HG02571 (cell line): ENCODE results near the gene DMD.

Source experiments
- ATAC-seq: cut with Tn5 transposase; IDR thresholded peaks from one replicate; pipeline ENCODE4 v1.9.1; 2021; ENCODE audit warnings: mild to moderate bottlenecking, moderate library complexity; ENCODE audit not compliant: unreplicated experiment

The DMD gene

GRCh38 chrX:31323658-31324057 lies 1887.7 kb downstream of the DMD start:
- no peak for ATAC-seq

DNA sequence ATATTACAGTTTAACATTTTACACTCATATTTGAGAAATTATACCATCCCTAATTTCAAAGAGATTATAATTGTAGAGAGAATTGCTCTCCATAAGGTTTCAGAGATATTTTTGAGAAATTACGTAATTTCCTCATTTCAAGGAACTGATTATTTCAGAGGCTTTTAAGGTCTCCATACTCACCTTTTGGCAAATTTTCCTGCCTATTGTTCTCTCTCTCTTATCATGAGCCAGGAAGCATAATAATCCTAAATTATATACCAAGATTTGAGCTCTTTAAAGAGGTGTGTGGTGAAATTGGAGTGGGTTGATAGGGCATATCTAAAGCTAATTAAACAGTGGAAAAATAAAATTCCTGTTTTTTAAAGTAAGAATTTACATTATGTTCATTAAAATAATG lies 1890.6 kb downstream of the DMD start:
- ATAC-seq, result no peak

DNA sequence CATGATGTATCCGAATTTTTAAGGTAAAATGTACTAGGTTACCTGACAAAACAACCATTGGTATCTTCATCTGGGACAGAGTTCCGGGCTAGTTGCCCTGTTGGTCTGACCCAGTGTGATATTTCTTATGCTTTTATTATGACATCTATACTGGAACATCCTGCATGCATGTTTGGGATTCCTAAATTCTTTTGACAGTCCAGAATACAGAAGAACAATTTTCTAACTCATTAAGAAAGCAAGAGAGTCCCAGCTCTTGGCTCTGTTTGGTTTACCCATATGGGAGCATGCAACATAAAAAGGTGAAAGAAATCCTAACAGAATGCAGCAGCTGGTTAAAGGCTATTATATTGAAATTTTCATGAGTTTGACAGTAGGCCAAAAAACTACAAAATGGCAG lies 1891.8 kb downstream of the DMD start:
- ATAC-seq, result no peak

- no peak for ATAC-seq
Observed at GRCh38 chrX:31318866-31319265, 1892.5 kb downstream of the DMD start.

GRCh38 chrX:31316340-31316991 lies 1894.9 kb downstream of the DMD start:
- no peak for ATAC-seq

DNA sequence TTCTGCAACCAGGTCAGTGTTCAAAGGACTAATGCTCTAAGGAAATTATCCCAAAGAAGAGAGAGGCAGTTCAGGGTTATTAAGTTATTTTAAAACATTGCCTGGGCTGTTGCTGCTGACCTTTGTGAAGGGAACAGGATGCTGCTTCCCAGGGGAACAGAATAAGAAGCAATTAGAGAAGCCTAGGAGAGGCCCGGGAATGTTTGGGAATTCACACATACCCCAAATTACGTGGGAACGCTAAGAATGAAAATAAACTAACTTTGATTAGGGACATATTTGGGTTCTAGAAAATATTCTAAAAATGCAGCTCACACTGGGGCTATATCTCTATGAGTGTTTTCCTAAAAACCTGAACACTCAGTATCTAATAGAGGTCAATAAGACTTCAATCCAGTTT lies 1896.4 kb downstream of the DMD start:
- ATAC-seq, result no peak

DNA sequence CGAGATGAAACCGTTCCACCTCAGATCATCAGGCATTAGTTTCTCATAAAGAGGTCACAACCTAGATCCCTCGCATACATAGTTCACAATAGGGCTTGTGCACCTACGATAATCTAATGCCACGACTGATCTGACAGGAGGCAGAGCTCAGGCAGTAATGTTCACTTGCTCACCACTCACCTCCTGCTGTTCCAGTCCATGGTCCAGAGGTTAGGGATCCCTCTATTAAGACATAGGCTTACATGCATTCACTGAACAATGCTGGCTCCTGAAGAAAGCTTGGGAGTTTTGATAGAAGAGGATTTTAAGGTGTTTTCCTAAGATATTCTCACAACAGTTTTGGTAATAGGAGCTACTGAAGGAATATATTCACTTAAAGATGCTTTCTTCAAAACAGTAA lies 1903.4 kb downstream of the DMD start:
- ATAC-seq, result no peak

DNA sequence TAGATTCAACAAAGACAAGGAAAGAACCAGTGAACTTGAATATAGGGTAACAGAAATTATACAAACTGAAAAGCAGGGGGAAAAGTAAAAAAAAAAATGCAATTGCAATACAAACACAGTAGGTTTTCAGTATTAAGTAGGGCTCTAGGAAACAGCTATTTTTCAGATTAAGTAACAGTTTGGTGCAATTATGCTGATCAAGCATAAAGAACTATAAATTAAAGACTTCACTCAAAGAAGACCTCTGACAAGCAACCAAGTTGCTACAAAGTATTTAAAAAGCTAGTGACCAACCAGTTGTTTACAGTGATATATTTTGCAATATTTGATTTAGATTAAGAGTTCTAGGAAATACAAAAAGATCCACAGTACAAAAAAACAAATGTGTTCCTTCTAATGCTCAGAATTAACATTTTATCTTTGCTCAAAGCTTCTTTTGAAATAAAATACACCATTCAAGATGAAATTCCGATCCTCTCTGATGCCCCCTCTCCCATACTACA lies 1908.7 kb downstream of the DMD start:
- no peak for ATAC-seq

DNA sequence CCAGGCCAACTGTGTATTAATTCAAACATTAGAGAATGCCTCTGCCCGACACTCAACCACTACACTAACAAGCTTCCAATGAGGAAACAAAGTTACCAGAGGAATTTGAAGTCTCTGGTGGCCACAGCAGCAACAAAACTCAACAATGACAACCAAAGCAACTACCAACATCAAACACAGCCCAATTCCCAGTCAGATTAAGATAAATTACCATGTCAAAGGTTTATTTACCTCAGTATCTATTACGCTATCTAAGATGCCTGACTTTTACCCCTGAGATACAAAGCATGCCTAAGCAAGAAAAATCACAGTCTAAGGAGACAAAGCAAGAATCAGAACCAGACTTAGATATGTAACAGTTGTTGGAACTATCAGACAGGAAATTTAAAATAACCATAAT lies 1909.4 kb downstream of the DMD start:
- ATAC-seq, result no peak

DNA sequence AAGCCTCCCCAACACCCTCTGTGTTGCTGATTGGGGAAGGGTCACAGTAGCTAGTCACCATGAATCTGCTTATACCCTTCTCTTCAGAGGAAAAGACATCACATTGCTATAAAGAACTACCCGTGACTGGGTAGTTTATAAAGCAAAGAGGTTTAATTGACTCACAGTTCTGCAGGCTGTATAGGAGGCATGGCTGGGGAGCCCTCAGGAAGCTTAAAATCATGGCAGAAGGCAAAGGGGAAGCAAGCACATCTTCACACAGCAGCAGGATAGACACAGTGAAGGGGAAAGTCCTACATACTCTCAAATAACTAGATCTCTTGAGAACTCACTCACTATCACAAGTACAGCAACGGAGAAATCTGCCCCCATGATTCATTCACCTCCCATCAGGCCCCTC lies 1910.1 kb downstream of the DMD start:
- no peak for ATAC-seq

DNA sequence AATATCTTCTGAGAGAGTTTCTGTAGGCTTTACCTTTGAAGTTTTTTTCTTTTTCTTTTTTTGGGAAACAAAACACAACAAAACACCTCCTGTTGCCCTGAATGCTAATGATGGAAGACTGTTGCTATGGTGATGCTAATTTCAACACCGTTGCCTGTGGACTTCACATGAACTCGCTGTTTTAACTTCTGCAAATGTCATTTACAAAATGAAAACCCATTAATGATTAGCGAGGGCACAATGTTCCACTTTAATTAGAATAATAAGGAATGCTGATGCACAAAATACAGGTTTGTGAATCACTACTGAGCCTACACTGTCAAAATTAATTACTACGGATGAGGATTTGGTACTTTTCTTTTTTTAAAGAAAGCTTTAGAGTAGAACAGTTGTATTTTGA lies 1912.4 kb downstream of the DMD start:
- ATAC-seq, result no peak

- ATAC-seq, result no peak
Observed at GRCh38 chrX:31297881-31298280, 1913.5 kb downstream of the DMD start.

DNA sequence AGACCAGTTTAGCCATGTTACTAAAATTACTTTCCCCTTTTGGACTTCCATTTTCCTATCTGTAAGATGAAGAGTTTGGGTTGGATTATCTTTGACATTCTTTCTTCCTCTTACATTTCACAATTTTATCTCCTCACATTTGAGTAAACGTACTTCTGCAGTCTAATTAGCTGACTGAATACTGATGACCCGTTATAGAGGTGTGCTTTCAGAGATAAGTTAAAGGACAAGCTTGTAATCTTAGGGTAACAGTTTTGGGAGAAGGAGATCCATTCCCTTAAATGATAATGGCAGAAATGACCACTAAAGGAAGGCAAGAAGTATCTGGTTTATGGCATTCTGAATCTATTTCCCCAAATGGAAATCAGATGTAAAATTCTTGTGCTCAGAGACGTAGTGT lies 1916.9 kb downstream of the DMD start:
- ATAC-seq, result no peak

DNA sequence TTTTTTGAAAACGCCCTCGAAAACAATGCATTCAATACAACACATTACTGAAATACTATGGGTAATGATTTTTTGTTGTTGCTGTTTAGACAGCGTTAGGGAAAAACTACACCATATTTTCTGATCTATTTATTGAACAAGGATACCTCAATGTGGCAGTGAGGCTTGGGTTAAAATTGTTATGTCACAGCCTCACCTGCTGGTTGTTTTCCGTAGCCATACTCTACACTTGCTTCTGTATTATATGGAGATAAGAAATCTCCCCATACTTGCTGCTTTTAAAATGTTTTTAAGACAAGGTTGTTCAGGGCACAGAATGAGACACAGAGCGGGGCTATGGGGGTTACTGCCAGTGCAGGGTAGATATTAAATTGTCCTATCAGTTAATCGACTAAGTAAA lies 1917.9 kb downstream of the DMD start:
- ATAC-seq, result no peak

GRCh38 chrX:31291131-31291530 lies 1920.2 kb downstream of the DMD start:
- no peak for ATAC-seq

DNA sequence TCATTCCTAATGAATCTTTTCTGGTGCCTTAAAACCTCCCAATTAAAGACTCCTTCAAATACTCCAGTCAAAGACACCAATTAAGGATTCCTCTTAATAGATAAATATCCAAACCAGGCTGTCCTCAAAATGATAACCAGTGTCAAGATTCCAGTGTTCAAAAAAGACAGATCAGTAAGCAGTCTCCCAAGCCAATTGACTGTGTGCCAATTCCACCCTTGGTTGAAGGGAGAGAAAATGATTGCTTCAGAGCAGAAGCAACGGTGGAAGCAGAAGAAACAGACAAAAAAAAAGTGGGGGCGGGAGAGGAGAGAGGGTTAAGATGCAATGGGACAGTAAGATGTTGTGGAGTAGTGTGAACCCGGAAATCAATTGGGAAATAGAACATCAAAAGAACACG lies 1923.5 kb downstream of the DMD start:
- no peak for ATAC-seq

DNA sequence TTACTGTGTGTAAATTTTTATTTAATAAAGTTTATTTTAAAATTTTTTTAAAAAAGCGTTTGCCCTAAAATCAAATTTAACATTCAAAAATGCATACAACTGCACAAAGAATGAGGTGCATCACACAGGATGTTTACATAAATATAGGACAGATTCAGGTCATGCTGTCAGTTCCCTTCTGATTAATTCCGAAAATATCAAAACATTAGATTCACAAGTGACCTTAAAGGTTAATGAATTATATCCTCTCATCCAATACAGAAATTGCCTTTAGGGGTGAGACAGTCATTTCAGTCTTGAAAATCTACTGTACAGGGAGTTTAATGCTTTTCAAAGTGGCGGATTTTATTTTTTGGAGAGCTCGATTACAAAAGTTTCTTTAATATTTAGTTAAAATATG lies 1930.8 kb downstream of the DMD start:
- no peak for ATAC-seq

DNA sequence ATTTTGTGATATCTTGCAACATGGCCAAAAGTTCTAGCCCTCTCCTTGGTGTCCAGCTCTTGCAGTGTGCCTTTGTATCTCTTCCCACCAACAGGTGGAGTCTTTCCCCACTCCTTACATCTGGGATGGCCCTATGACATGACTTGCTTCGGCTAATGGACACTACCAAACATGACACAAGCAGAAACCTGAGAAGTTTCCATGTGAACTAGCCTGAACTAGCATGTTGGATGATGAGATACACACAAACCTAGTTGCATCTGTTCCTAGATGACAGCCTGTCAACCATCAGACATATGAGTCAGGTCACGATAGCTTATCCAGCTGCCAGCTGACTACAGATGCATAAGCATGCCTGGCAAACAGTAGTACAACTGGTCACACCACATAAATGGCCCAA lies 1932.0 kb downstream of the DMD start:
- ATAC-seq, result no peak

DNA sequence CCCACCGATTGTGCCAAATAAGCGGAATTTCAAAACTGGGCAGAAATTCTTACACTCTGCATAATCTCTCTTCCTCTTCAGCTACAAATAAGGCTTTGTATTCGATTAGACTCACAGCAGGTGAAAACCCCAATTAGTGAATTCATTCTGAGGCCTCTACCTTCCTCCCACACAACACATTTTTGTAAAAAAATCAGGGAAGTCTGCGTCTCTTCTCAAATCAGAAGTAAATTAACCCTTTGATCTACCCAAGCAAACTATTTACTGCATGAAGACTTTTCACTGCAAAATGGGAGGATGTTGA lies 1938.9 kb downstream of the DMD start:
- no peak for ATAC-seq

- ATAC-seq, result no peak
Observed at GRCh38 chrX:31271615-31272471, 1939.5 kb downstream of the DMD start.

DNA sequence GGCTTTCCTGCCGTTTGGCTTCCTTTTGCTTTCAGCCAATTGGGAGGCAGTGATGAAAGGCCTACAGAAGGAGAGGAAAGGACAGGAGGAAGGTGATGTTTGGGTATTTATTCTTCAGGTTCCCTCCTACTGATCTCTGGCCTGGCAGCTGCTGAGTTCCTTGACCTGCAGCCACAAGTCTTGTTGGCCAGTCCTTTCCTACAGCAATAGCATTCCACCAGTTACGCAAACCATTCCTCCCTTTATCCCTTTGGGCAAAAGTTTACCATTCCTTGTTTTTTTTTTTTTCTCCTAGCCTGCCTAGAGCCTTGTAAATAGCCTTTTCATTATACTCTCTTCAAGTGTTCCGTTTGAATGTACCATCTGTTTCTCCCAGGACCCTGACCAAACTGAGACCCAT lies 1941.4 kb downstream of the DMD start:
- no peak for ATAC-seq

- ATAC-seq, result no peak
Observed at GRCh38 chrX:31268359-31268758, 1943.0 kb downstream of the DMD start.
